A673 (cell line): ENCODE results near the gene DLEC1. TPM values are rescaled to one million over a fixed set of nuclear protein-coding genes. Genes with fewer than 3 reads are reported as not detected.
A peak's percentile ranks its signal among the peaks of the same experiment; 100 is the strongest.

Experiments used
- BruUV-seq: library from RNA; stranded (reverse); fragments of 400-500 nt; replicated peaks from 2 replicates; lab custom pipeline; 2021; lab: Mats Ljungman, UMichigan
- CTCF ChIA-PET: fragments of 300-600 bp; sonication (Branson Sonifier 250); formaldehyde crosslinking; loops from one replicate; lab custom pipeline; 2022; ENCODE audit warnings: antibody characterized with exemption; lab: Charles Lee
- POLR2A ChIA-PET: fragments of 300-600 bp; sonication (Branson Sonifier 250); formaldehyde crosslinking; loops from one replicate; lab custom pipeline; 2022; ENCODE audit warnings: antibody characterized with exemption; ENCODE audit not compliant: low non-redundant PET; lab: Charles Lee
- DNase-seq: peaks from one replicate; pipeline ENCODE4 v3.0.0-alpha.2; 2015; ENCODE audit warnings: low spot score
- H3K27ac ChIP-seq: fragments of 200-600 bp; sonication (generic); 2 replicates; pipeline ENCODE4 v1.5.1; 2016; ENCODE audit warnings: mixed run types, low read depth, mild to moderate bottlenecking, mixed read lengths, antibody characterized with exemption, low read length; ENCODE audit not compliant: poor library complexity, severe bottlenecking
- H3K27me3 ChIP-seq: fragments of 200-600 bp; sonication (generic); replicated peaks from 2 replicates; pipeline ENCODE4 v1.6.1; 2017; ENCODE audit warnings: mixed run types, low read depth, mild to moderate bottlenecking, mixed read lengths, antibody characterized with exemption, low read length; ENCODE audit not compliant: insufficient read depth, poor library complexity
- H3K36me3 ChIP-seq: fragments of 200-600 bp; sonication (generic); 2 replicates; pipeline ENCODE4 v1.6.1; 2016; ENCODE audit warnings: mixed run types, mild to moderate bottlenecking, mixed read lengths, antibody characterized with exemption, low read length; ENCODE audit not compliant: insufficient read depth, poor library complexity, severe bottlenecking
- H3K4me1 ChIP-seq: fragments of 200-600 bp; sonication (generic); 2 replicates; pipeline ENCODE4 v1.6.1; 2017; ENCODE audit warnings: mixed run types, mild to moderate bottlenecking, mixed read lengths, antibody characterized with exemption, low read length; ENCODE audit not compliant: insufficient read depth, poor library complexity, severe bottlenecking
- H3K4me3 ChIP-seq: fragments of 200-600 bp; sonication (generic); 2 replicates; pipeline ENCODE4 v1.5.1; 2016; ENCODE audit warnings: low read depth, mixed run types, mild to moderate bottlenecking, mixed read lengths, low read length; ENCODE audit not compliant: poor library complexity, severe bottlenecking
- H3K9me3 ChIP-seq: fragments of 200-600 bp; sonication (generic); 2 replicates; pipeline ENCODE4 v1.6.1; 2016; ENCODE audit warnings: mixed run types, low read depth, mild to moderate bottlenecking, mixed read lengths, antibody characterized with exemption, low read length; ENCODE audit not compliant: poor library complexity, severe bottlenecking
- EZH2 ChIP-seq: fragments of 200-600 bp; sonication (generic); IDR thresholded peaks from 2 replicates; pipeline ENCODE4 v1.6.1; 2017; ENCODE audit warnings: borderline replicate concordance, low read depth, mild to moderate bottlenecking, mixed read lengths, antibody characterized with exemption, low read length; ENCODE audit not compliant: poor library complexity, severe bottlenecking
- intact Hi-C: fragments of 100-400 bp; cut with micrococcal nuclease; formaldehyde crosslinking; loops from one replicate; pipeline ENCODE4 v1.10.0; 2022; ENCODE audit not compliant: unreplicated experiment
- total RNA-seq: library from RNA; stranded (reverse); gene quantifications from 2 replicates; pipeline ENCODE4 v1.2.3, GENCODE V29; 2021
- TF ChIP-seq, protein P1 (sequence below): fragments of 300-800, 200-600 bp; sonication (generic); conservative IDR thresholded peaks from 2 replicates; pipeline ENCODE4 v1.5.1; 2017; ENCODE audit warnings: low read depth, mild to moderate bottlenecking, antibody characterized with exemption, low read length, moderate library complexity, mixed read lengths

Gene DLEC1
- total RNA-seq, 1 experiment from 2014 or later, result not detected

DNA sequence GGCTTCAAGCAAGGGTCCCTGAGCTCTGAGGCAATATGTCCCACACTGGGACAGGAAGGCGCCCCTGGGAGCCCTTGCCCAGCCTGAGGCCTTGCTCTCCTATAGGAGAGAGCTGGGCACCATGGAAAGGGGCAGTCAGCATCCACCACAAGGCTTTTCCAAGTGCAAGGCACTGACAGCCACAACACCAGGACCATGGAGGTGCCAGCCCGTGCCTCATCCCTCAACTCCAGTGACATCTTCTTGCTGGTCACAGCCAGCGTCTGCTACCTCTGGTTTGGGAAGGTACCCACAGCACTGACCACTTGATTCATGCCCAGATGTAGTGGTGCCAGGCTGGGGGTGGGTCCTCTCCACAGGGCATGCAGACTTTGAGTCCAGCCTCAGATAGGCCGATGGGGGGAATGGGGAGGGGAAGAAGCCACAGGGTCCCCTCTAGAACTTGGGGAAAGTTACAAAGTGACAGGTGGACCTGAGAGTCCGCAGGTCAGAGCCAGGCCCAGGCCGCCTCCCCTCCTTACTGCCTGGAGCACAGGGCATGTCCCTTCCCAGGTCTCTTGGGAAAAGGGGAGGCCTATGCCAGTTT lies 36.6 kb upstream of the DLEC1 start:
- H3K27me3 ChIP-seq, result no peaks in the 10 kb centered on the region
- H3K4me1 ChIP-seq, result peaks cover 5% of the 10 kb centered on the region
- H3K27ac ChIP-seq, result no peak overlapping the region
- no peak overlapping the region for H3K4me3 ChIP-seq
- CTCF ChIA-PET, result no interaction called here
- intact Hi-C loops, result no loop called here
- TF ChIP-seq, protein P1, sequence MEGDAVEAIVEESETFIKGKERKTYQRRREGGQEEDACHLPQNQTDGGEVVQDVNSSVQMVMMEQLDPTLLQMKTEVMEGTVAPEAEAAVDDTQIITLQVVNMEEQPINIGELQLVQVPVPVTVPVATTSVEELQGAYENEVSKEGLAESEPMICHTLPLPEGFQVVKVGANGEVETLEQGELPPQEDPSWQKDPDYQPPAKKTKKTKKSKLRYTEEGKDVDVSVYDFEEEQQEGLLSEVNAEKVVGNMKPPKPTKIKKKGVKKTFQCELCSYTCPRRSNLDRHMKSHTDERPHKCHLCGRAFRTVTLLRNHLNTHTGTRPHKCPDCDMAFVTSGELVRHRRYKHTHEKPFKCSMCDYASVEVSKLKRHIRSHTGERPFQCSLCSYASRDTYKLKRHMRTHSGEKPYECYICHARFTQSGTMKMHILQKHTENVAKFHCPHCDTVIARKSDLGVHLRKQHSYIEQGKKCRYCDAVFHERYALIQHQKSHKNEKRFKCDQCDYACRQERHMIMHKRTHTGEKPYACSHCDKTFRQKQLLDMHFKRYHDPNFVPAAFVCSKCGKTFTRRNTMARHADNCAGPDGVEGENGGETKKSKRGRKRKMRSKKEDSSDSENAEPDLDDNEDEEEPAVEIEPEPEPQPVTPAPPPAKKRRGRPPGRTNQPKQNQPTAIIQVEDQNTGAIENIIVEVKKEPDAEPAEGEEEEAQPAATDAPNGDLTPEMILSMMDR, result no peak
- TF ChIP-seq EZH2, result no peak
- H3K36me3 ChIP-seq, result no peaks in the 10 kb centered on the region
- BruUV-seq, result no TSS peak
- POLR2A ChIA-PET, result no interaction called here
- H3K9me3 ChIP-seq, result no peaks in the 10 kb centered on the region
- no peak for DNase-seq

DNA sequence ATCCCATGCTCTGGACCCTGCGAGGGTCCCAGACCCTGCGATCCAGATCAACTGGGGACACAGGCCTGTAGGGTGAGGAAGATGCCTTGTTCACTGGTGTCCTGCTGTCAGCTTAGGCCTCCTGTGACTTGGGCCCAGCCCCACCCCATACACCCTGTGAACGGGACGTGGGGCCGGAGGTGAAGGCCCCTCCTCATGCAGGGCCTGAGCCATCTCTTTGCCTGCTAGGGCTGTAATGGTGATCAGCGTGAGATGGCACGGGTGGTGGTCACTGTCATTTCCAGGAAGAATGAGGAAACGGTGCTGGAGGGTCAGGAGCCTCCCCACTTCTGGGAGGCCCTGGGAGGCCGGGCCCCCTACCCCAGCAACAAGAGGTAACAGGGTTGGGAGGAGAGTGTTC lies 36.1 kb upstream of the DLEC1 start:
- no peak overlapping the region for H3K4me3 ChIP-seq
- intact Hi-C loops, result no loop called here
- H3K27ac ChIP-seq, result no peak overlapping the region
- TF ChIP-seq, protein P1, result no peak
- TF ChIP-seq EZH2, result no peak
- ChIA-PET CTCF (no interaction called here), POLR2A (no interaction called here)
- no TSS peak for BruUV-seq
- H3K4me1 ChIP-seq, result peaks cover 5% of the 10 kb centered on the region
- H3K27me3 ChIP-seq, result no peaks in the 10 kb centered on the region
- no peak for DNase-seq
- no peaks in the 10 kb centered on the region for H3K36me3 ChIP-seq
- H3K9me3 ChIP-seq, result no peaks in the 10 kb centered on the region

DNA sequence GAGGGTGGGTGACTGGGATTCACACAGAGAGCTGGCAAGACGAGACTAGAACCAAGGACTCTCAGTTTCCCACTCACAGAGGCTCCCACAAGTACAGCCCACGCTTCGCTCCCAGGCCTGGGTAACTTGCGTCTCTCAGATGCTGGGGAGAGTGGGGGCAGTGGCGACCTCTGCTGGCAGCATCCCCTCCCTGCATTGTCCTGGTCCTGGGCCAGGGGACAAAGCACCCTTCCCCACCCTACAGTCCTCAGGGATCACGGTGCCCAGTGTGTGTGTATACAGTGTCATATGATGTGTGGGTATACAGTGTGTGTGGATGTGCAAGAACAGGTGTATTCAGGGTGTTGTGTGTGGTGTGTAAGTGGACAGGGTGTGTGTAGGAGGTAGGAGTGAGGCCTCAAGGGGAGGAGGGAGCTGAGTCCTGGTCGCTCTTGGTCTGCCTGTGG lies 35.6 kb upstream of the DLEC1 start:
- H3K36me3 ChIP-seq, result no peaks in the 10 kb centered on the region
- H3K4me3 ChIP-seq, result no peak overlapping the region
- intact Hi-C loops, result no loop called here
- no peaks in the 10 kb centered on the region for H3K9me3 ChIP-seq
- H3K27me3 ChIP-seq, result no peaks in the 10 kb centered on the region
- H3K4me1 ChIP-seq, result peaks cover 3% of the 10 kb centered on the region
- ChIA-PET CTCF (no interaction called here), POLR2A (no interaction called here)
- no TSS peak for BruUV-seq
- TF ChIP-seq, protein P1, result peak; percentile 75
- no peak for TF ChIP-seq EZH2
- peak; percentile 53 for DNase-seq
- H3K27ac ChIP-seq, result no peak overlapping the region
